NCI-H2227 (cell line): Measurements from ENCODE around the gene UBE2S.
"Not testable (repeated sequence)": the region's sequence is repeated elsewhere in the genome, so short reads cannot be mapped to it uniquely, and the experiment has no call there.

Experiments
- DNase-seq: peaks from one replicate; lab custom pipeline; 2025; ENCODE audit not compliant: unreplicated experiment; lab: John Stamatoyannopoulos, UW

UBE2S gene

GRCh38 chr19:55407550-55407799, at the start of gene UBE2S:
Gene UBE2S (minus strand): TSS chr19:55407788. CDS start chr19:55407589, 199 bp downstream.
- not testable (repeated sequence) for DNase-seq

GRCh38 chr19:55456347-55456746, 48.8 kb upstream of the UBE2S start:
- no peak for DNase-seq

GRCh38 chr19:55455576-55456235, 48.1 kb upstream of the UBE2S start:
- no peak for DNase-seq

- peak; percentile 91 for DNase-seq
These were observed 47.2 kb upstream of the UBE2S start for GRCh38 chr19:55454787-55455243.

DNA sequence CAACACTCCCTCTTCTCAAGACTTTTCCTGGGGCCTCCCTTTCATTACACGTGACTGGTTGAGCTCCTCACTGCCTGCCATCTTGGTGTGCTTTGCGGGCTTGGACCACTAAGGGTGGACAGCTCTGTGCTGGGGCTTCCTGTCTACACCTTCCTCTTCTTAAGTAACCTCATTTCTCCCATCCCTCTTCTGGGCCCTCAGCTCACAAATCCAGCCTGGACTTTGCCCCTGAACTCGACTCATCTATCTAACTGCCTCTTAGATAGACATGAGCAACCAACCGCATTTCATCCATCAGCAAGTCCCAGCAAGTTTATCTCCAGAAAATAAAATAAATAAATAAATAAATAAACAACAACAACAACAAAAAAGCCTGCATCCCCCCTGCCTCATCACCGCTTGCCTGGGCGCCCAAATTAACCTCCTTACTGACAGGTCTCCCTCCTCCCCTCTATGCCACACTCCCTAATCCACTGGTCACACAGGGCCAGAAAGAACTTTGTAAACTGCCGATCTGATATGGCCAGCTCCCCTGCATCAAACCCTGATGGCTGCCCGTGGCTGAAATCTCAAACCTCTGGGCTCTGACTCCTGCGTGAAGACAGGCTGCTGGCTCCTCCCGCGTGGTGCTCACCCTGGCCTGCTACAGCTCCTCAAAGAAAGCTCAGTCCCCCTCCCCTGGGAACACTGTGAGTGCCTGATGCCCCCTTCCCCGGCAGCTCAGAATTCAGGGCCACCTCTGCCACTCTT, 46.1 kb upstream of the UBE2S start:
- no peak for DNase-seq

DNA sequence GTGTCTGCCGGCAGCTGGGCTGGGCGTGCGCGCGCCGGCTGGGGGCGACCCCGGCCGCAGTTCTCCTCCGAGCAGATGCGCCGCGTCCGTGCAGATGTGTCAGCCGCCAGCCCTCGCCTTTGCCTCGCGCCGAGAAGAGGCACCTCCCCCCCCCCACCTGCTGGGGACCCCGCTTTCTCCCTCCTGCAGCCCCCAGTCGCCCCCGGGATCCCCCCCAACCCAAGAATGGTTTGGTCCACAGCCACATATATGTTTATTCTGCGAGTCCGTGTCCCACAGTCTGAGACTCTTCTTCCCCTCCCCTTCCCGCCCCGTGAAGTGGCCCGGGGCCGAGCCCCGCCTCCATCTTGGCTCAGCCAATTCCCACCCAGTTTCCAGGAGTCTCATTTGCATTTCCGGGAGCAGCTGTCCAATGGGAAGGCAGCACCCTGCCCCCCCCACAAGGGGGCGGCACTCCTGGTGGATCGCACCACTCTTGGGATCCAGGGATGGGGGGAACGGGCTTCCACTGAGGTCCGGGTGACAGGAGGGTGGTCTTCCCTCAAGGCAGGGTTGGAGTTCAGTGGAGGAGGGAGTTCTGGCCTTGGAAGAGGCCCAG, 45.3 kb upstream of the UBE2S start:
- DNase-seq: peak; percentile 100

DNA sequence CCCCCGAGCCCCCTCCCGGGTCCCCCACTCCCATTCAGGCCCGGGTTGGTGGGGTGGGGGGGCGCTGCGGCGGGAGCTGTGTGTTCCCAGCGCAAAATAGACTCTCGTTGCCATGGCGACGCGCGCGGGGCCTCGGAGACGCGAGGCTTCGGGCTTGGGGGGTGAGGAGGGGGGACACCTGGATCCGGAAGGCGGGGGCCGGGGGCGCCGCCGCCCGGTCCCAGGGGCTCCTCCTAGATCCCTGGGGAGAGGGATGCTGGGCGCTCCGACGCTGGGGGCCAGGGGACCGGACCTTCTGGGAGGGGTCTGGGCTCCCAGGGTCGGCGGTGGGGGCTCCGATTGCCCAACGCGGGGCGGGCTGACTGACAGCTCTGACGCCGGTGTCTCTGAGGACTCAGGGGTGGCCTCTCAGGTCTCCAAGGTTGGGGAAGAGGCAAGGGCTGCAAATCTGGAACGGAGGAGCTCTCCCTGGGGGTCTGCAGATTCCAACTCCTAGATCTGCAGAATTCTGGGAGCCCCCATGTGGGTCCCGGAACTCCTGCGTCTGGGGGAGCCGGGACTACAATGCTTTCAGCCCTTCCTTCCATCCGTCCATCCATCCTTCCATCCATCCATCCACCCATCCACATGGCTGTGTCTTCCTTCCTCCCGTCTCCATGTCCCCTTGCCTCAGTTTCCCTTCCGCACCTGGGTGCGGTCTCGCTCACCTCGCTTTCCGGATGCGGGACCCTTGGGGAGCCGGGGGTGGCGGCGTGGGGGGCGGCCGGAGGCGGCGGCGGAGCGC, 44.6 kb upstream of the UBE2S start:
- peak; percentile 93 for DNase-seq

GRCh38 chr19:55451163-55451964, 43.8 kb upstream of the UBE2S start:
- DNase-seq: peak; percentile 73

DNA sequence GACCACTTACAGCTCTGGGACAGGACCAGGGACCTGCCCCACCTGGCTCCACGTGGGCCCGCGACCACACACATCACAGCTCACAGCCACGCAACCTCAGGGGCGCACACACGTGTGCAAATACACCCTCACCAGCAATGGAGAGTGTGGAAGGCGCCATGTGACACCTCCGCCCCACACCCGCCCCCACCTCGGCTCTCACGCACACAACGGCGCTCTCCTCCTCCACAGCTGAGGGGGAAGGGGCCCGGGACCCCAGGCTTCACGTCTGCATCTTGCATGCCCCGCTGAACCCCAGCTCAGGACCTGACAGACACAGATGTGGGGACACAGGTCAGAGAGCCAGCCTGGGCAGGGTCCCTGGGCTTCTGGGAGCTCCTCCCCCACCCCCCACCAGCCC, 41.9 kb upstream of the UBE2S start:
- DNase-seq: no peak

- DNase-seq: not testable (repeated sequence)
These were observed 40.5 kb upstream of the UBE2S start for GRCh38 chr19:55448175-55448490.

GRCh38 chr19:55447421-55448174, 40.0 kb upstream of the UBE2S start:
- DNase-seq: peak; percentile 81

DNA sequence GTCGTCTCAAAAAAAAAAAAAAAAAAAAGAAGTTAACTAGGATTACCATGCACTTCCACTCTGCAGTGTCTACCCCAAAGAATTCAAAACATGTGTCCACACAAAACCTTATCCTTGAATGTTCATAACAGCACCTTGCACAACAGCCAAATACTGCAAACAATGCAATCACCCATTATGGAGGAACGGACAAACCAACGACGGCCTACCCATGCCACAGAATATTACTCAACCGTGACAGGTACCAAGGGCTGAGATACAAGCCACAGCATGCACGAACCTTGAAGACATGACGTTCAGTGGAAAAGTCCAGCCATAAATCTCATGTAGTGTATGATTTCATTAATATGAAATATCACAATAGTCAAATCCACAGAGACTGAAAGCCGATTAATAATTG, 38.5 kb upstream of the UBE2S start:
- no peak for DNase-seq

- DNase-seq: no peak
These were observed 37.1 kb upstream of the UBE2S start for GRCh38 chr19:55444646-55445045.

DNA sequence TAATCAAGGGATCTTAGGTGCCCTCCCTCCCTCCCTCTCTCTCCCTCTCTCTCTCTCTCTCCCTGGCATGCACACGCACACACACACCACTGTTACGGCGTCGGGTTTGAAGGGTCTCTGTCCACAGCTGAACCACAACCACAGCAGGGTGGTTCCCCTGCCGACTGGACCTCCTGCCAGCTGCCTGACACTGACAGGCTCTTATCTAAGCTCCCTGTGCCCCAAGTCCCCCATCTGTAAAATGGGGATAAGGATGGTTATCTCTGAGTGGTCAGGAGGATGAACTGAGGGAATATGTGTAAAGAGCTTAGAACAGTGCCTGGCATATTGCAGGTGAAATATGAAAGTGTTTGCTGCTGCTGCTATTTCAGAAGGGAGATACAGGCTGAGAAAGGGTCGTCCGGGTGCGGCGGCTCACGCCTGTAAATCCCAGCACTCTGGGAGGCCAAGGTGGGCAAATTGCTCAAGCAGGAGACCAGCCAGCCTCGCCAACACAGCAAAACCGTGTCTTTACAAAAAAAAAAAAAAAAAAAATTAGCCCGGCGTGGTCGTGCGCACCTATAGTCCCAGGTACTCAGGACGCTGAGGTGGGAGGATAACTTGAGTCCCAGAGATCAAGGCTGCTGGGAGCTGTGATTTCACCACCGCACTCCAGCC, 36.4 kb upstream of the UBE2S start:
- no peak for DNase-seq

DNA sequence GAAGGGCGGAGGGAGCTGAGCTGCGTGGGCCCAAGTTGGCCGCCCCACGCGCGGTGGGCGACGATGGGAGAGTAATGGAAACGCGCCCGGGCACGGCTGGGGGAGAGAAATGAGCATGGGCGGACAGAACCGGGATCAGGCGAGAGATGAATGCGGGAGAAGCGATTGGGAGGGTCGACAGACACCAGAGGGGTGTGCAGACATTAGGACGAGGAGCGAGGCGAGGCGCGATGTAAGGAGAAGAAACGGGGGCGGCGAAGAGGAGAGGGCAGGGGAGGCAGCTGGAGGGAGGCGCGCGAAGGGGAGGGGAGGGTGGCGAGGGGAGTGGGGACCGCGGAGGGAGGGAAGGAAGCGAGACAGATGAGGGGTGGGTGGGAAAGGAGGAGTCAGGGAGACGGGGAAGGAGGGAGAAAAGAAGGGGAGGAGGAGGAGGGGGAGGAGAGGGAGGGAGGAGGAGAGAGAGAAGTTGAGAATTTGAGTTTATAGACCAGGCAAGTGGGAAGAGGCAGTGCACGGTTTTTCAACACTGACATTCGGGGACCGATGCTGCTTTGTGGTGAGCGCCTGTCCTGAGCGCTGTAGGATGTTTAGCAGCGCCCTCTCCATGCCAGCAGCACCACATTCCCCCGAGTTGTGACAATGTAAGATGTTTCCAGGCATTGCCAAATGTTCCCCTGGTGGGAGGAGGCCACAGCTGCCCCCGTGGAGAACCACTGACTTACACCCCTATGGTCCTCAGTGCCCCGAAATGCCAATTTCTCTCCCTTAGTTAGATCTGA, 35.6 kb upstream of the UBE2S start, which contains the start of gene SHISA7:
TSS of gene SHISA7 (minus strand) at position 256 of the 779 bp plus-strand sequence. CDS start 437 bp downstream, outside the sequence.
- peak; percentile 88 for DNase-seq

- peak; percentile 73 for DNase-seq
These were observed 34.9 kb upstream of the UBE2S start for GRCh38 chr19:55442372-55442961.

DNA sequence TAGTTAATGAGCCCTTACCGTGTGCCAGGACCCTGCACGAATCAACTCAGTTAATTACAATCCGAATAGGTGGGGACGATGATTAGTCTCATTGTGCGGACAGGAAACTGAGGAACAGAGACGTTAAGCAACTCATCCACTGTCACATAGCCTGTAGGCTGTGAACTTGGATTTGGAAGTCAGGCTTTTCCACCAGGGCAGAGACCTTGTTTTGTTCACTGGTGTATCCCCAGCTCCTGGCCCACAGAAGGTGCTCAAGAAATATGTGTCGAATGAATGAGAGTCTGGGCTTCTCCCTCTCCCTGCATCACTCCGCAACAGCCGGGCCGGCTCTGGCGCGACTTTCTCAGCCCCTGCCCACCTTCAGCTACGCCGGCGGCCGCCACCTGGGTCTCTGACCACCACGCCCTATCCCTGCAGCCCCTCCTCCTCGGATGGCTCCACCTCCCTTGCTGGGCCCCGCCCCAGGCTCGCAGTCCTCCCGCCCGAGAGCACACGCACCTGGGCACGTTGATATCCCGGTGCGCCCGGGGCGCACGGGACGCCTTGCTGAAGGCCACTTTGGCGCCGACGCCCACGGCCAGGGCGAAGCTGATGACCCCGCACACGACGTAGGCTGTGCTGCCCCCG, 34.2 kb upstream of the UBE2S start:
- peak; percentile 85 for DNase-seq

DNA sequence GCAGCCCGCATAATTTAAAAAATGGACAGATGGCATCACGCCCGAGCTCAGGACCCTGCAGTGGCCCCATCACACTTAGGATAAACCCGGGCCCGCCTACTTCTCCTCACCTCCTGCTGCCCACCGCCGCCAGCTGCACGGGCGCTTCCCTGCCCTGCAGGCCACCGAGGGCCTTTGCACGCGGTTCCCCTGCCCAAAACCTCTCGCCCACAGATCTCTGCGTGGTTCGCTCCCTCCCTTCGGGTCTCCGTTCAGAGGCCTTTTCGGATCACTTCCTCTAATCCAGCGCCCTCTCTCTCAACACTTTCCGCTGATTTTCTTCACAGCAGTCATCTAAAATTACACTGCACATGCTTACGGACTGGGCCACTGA, 33.7 kb upstream of the UBE2S start:
- DNase-seq: peak; percentile 61
